22Rv1 (cell line): ENCODE measurements around the gene CNIH3.

Experiments used
- H3K27ac ChIP-seq: fragments of 450-650 bp; 2 replicates; pipeline ENCODE4 v1.5.1; 2017
- ZFX ChIP-seq: fragments of 450-650 bp; IDR thresholded peaks from 2 replicates; pipeline ENCODE4 v1.6.1; 2017; ENCODE audit warnings: antibody characterized with exemption, borderline replicate concordance
- TF ChIP-seq, protein P1 (sequence below): fragments of 450-650 bp; IDR thresholded peaks from 2 replicates; pipeline ENCODE4 v1.5.1; 2017; ENCODE audit warnings: mild to moderate bottlenecking

The CNIH3 gene

DNA sequence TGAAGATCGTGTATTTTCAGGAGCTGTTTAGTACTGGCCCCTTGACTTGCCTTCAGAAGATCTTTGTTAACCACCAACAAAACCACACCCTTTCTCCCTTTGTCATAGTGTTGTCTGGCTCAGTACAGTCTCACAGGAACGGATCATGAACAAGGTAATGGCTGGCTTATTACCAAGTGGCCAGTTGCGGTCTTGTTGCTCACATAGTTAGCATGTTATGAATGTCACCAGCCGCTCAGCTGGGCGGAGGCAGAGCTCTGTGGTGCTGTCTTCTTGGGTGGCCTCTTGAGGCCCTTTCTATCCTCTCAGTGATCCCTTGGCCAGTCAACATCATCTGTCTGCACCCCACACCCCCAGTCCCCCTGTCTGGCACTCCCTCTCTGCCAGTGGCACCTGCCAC, 21.4 kb downstream of the CNIH3 start:
- H3K27ac ChIP-seq = no peak overlapping the region
- no peak for TF ChIP-seq ZFX
- TF ChIP-seq, protein P1, sequence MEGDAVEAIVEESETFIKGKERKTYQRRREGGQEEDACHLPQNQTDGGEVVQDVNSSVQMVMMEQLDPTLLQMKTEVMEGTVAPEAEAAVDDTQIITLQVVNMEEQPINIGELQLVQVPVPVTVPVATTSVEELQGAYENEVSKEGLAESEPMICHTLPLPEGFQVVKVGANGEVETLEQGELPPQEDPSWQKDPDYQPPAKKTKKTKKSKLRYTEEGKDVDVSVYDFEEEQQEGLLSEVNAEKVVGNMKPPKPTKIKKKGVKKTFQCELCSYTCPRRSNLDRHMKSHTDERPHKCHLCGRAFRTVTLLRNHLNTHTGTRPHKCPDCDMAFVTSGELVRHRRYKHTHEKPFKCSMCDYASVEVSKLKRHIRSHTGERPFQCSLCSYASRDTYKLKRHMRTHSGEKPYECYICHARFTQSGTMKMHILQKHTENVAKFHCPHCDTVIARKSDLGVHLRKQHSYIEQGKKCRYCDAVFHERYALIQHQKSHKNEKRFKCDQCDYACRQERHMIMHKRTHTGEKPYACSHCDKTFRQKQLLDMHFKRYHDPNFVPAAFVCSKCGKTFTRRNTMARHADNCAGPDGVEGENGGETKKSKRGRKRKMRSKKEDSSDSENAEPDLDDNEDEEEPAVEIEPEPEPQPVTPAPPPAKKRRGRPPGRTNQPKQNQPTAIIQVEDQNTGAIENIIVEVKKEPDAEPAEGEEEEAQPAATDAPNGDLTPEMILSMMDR = no peak

DNA sequence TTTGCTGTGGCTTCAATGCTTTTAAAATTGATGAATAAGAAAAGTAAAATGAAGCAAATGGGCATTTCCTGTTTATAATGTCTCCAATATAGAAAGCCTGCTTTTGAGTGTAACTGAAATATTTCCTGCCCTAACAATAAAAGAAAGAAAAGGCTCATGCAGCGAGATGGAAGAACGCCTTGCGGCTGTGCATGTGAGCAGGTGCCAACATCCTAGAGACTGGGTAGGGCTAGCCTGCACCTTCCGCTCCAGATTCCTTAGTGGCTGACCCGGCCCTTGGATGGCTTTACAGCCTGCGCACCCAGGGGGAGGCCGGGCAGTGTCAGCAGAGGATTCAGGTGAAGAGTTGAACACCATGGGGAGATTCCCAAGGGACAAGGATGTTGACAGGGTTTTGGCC, 21.8 kb downstream of the CNIH3 start:
- no peak overlapping the region for H3K27ac ChIP-seq
- no peak for TF ChIP-seq ZFX
- TF ChIP-seq, protein P1 = no peak

DNA sequence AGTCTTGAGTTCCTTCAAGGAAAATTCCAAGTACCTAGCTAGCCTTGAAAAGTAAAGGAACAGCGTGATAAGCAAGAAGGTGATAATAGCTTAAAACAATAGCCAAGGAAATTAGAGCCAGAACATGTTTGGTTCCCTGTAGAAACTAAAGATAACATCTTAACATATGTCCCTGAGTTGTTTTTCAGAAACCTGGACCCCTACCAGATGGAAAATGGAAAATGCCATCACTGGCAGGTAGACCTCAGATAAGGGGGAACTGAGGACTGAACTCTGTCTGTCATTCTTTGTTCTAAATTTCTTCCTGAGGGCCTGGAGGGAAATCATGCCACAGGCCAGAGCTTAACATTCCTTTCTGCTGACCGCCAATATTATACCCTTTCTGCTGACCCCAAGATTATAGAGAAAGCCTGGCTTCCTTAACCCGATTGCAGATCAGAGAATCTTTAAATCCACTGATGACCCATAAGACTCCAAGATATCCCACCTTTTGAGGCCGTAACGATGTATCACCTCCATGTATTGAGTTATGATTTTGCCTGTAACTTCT, 23.4 kb downstream of the CNIH3 start:
- H3K27ac ChIP-seq = no peak overlapping the region
- TF ChIP-seq ZFX = no peak
- TF ChIP-seq, protein P1 = no peak

DNA sequence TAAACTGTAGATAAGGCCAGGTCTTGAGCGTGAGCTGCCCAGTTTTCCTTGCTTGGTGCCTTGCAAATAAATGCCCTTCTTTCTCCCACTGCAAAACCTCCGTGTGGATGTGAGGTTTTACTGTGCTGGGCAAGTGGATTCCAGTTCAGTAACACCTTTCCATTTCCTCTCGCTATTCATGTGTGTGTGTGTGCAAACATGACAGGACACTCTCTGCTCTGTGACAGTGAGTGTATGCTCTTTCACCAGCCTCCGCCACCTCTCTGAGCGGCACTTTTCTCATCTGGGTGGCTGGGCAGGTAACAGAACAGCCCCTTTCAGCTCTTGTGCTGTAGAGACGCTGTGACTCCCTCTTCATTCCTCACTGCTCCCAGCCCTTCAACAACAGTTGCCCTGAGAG, 23.9 kb downstream of the CNIH3 start:
- no peak overlapping the region for H3K27ac ChIP-seq
- no peak for TF ChIP-seq ZFX
- TF ChIP-seq, protein P1 = no peak

DNA sequence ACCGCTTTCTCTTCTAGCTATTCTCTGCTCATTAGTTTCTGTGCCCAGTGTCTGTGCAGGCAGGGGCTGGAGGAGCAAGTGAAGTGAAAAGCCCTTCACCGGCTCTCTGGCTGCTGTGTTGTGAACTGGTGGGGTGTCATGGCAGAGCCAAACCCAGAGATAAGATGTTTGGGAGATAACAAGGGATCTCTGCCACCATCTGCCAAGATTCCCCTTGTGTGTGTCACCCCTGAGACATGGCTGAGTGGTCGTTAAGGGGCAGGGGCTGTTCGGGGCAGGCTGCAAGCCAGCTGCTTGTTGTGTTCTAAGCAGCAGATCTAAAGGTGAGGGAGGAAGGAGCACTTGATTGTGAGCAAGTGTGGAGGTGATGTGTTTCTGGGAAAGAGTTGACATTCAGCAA, 24.5 kb downstream of the CNIH3 start:
- no peak overlapping the region for H3K27ac ChIP-seq
- no peak for TF ChIP-seq ZFX
- TF ChIP-seq, protein P1 = no peak

DNA sequence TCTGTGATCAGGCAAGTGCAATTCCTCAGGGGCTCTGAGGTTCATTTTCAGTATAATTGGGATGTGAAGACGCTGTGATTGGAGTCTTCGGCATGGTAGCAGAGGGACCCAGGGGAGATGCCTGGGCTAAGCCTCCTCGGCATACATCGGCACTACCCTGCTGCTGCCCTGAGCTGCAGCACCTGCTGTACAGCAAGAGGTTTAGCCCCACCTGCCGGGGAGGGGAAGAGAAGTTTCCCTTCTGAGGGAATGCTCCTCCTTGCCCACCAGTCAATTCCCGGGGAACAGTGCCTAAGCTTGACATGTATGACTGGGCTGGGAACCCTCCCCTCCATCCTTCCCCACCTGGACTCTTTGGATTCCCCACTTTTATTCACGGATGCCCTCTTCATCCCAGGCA, 24.9 kb downstream of the CNIH3 start:
- H3K27ac ChIP-seq = no peak overlapping the region
- TF ChIP-seq, protein P1 = peak; percentile 74
- no peak for TF ChIP-seq ZFX

DNA sequence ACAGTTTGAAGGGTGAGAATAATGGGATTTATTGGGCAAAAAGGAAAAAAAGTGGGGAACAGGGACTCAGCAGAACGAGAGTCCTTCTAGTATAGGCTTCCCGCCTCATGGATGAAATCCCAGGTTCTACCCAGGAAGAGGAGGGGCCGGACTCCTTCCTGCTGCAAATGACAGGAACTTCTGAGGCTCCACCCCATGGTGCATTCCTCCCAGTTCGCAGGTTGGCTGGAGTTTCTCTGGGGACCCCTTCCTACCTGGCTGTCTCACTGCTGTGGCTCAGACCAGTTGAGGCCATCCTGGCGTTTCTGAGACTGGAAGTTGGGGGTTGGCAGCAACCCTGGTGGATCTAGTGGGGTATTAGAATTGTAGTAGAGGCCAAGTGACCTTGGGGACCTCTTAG, 27.5 kb downstream of the CNIH3 start:
- H3K27ac ChIP-seq = no peak overlapping the region
- TF ChIP-seq, protein P1 = no peak
- no peak for TF ChIP-seq ZFX
